SU-DHL-6 (cell line): ENCODE measurements around the gene MKRN2.
"Not testable (repeated sequence)": the region's sequence is repeated elsewhere in the genome, so short reads cannot be mapped to it uniquely, and the experiment has no call there.

ENCODE experiments used
- H2AFZ ChIP-seq: fragments of 200-600 bp; sonication (generic); 2 replicates; pipeline ENCODE4 v1.6.1; 2014; ENCODE audit warnings: low read depth, mild to moderate bottlenecking, moderate library complexity, mixed read lengths, antibody characterized with exemption, low read length; ENCODE audit not compliant: severe bottlenecking
- H3F3A ChIP-seq: fragments of 200-600 bp; shearing (Covaris generic); 2 replicates; pipeline ENCODE4 v1.6.0; 2016; ENCODE audit warnings: antibody characterized with exemption, mild to moderate bottlenecking; ENCODE audit not compliant: insufficient read depth
- H3K27ac ChIP-seq: fragments of 200-600 bp; sonication (generic); 2 replicates; pipeline ENCODE4 v1.5.1; 2016; ENCODE audit warnings: low read depth, mild to moderate bottlenecking, low read length, moderate library complexity, mixed read lengths
- H3K27me3 ChIP-seq: fragments of 200-600 bp; sonication (generic), shearing (Covaris generic); 2 replicates; pipeline ENCODE4 v1.6.0; 2014; ENCODE audit warnings: mild to moderate bottlenecking, low read length
- H3K36me3 ChIP-seq: fragments of 200-600 bp; sonication (generic); 2 replicates; pipeline ENCODE4 v1.6.1; 2014; ENCODE audit warnings: mild to moderate bottlenecking, low read length, mixed read lengths
- H3K4me2 ChIP-seq: fragments of 300-600, 200-600 bp; shearing (Covaris generic), sonication (generic); 2 replicates; pipeline ENCODE4 v1.6.0; 2014; ENCODE audit warnings: low read length, low read depth, mild to moderate bottlenecking; ENCODE audit not compliant: poor library complexity, severe bottlenecking
- H3K4me3 ChIP-seq: fragments of 200-600 bp; sonication (generic); 2 replicates; pipeline ENCODE4 v1.5.1; 2014; ENCODE audit warnings: antibody characterized with exemption, low read length, mild to moderate bottlenecking, mixed read lengths; ENCODE audit not compliant: insufficient read depth, poor library complexity, severe bottlenecking
- H3K79me2 ChIP-seq: fragments of 200-600 bp; sonication (generic); 2 replicates; pipeline ENCODE4 v1.6.1; 2014; ENCODE audit warnings: mild to moderate bottlenecking, low read length, moderate library complexity; ENCODE audit not compliant: insufficient read depth
- H3K9ac ChIP-seq: fragments of 200-600 bp; sonication (generic); 2 replicates; pipeline ENCODE4 v1.7.0; 2014; ENCODE audit warnings: mild to moderate bottlenecking, low read length
- H3K9me2 ChIP-seq: fragments of 200-600 bp; sonication (generic); replicated peaks from 2 replicates; pipeline ENCODE4 v1.6.1; 2014; ENCODE audit warnings: low read length; ENCODE audit not compliant: insufficient read depth
- H3K9me3 ChIP-seq: fragments of 200-600 bp; sonication (generic); 2 replicates; pipeline ENCODE4 v1.6.1; 2014; ENCODE audit warnings: low read length, mixed read lengths; ENCODE audit not compliant: insufficient read depth
- H4K20me1 ChIP-seq: fragments of 200-600 bp; sonication (generic); 2 replicates; pipeline ENCODE4 v1.6.1; 2014; ENCODE audit warnings: low read depth, mild to moderate bottlenecking, antibody characterized with exemption, low read length, moderate library complexity, mixed read lengths
- CTCF ChIP-seq: fragments of 200-600 bp; sonication (generic); IDR thresholded peaks from one replicate; pipeline ENCODE4 v1.5.1; 2017; ENCODE audit warnings: antibody characterized with exemption, mild to moderate bottlenecking, low read length, moderate library complexity; ENCODE audit not compliant: insufficient read depth, poor library complexity, severe bottlenecking
- EZH2phosphoT487 ChIP-seq: fragments of 200-600 bp; sonication (generic), shearing (Covaris generic); conservative IDR thresholded peaks from 2 replicates; pipeline ENCODE4 v1.6.1; 2018; ENCODE audit warnings: mild to moderate bottlenecking, antibody characterized with exemption, low read length, moderate library complexity, mixed read lengths

MKRN2 gene

GRCh38 chr3:12622335-12622734 is 65.4 kb downstream of the MKRN2 start:
- Histone ChIP-seq H3K4me2 (no peak overlapping the region), H3F3A (peaks cover 3% of the 10 kb centered on the region; the same call in 1 of the 2 replicates), H3K4me3 (no peak overlapping the region), H4K20me1 (peaks cover 12% of the 10 kb centered on the region), H3K9me3 (no peaks in the 10 kb centered on the region), H3K79me2 (peaks cover 94% of the 10 kb centered on the region), H3K36me3 (peaks cover 5% of the 10 kb centered on the region; the same call in 1 of the 2 replicates), H3K27ac (no peak overlapping the region), H3K27me3 (no peaks in the 10 kb centered on the region), H2AFZ (no peak overlapping the region), H3K9ac (no peak overlapping the region), H3K9me2 (no peaks in the 10 kb centered on the region)
- TF ChIP-seq EZH2phosphoT487 (no peak), CTCF (no peak)

GRCh38 chr3:12624056-12624455 is 67.2 kb downstream of the MKRN2 start:
- no peak for TF ChIP-seq EZH2phosphoT487
- no peak for TF ChIP-seq CTCF
- H3K4me3 ChIP-seq, result no peak overlapping the region
- H3K27me3 ChIP-seq, result no peaks in the 10 kb centered on the region
- no peaks in the 10 kb centered on the region for H3K36me3 ChIP-seq
- H2AFZ ChIP-seq, result no peak overlapping the region
- no peaks in the 10 kb centered on the region for H3K9me3 ChIP-seq
- peaks cover 97% of the 10 kb centered on the region for H3K79me2 ChIP-seq
- no peaks in the 10 kb centered on the region for H3K9me2 ChIP-seq
- no peak overlapping the region for H3K4me2 ChIP-seq
- H3K9ac ChIP-seq, result no peak overlapping the region
- H4K20me1 ChIP-seq, result peaks cover 15% of the 10 kb centered on the region
- no peak overlapping the region for H3K27ac ChIP-seq
- peaks cover 3% of the 10 kb centered on the region for H3F3A ChIP-seq

GRCh38 chr3:12624964-12625363 is 68.1 kb downstream of the MKRN2 start:
- not testable (repeated sequence) for H3K9ac ChIP-seq, H3F3A ChIP-seq, H3K9me3 ChIP-seq, H2AFZ ChIP-seq, H3K36me3 ChIP-seq, H3K4me3 ChIP-seq, H3K27me3 ChIP-seq, H3K9me2 ChIP-seq, H3K27ac ChIP-seq, H3K4me2 ChIP-seq
- peaks cover 19% of the 10 kb centered on the region for H4K20me1 ChIP-seq
- H3K79me2 ChIP-seq, result peaks cover 98% of the 10 kb centered on the region

- Histone ChIP-seq H3K9ac (no peak overlapping the region), H2AFZ (no peak overlapping the region), H3K9me3 (no peaks in the 10 kb centered on the region), H4K20me1 (peaks cover 21% of the 10 kb centered on the region), H3K4me2 (no peak overlapping the region), H3K36me3 (no peaks in the 10 kb centered on the region), H3K79me2 (peaks cover 98% of the 10 kb centered on the region), H3K9me2 (no peaks in the 10 kb centered on the region), H3K27me3 (no peaks in the 10 kb centered on the region), H3F3A (peaks cover 2% of the 10 kb centered on the region), H3K27ac (no peak overlapping the region), H3K4me3 (no peak overlapping the region)
- TF ChIP-seq CTCF, result no peak
- no peak for TF ChIP-seq EZH2phosphoT487
Observed at GRCh38 chr3:12627370-12627769, 70.5 kb downstream of the MKRN2 start.
